Testis (tissue), 3 donors: Measurements from ENCODE around the gene ZNF423. TPM values are rescaled to one million over a fixed set of nuclear protein-coding genes. Genes with fewer than 3 reads are reported as not detected.
A peak's percentile ranks its signal among the peaks of the same experiment; 100 is the strongest.
"Not testable (repeated sequence)": the region's sequence is repeated elsewhere in the genome, so short reads cannot be mapped to it uniquely, and the experiment has no call there.

Source experiments
- DNase-seq: peaks from one replicate; pipeline ENCODE4 v3.0.0-alpha.2; 2019
- H3K27ac ChIP-seq, 2 donors: fragments of 200-600 bp; sonication (generic); one replicate each; pipeline ENCODE4 v1.5.1; 2019
- H3K27me3 ChIP-seq: fragments of 200-600 bp; sonication (generic); one replicate; pipeline ENCODE4 v1.5.1; 2019
- H3K36me3 ChIP-seq: fragments of 200-600 bp; sonication (generic); one replicate; pipeline ENCODE4 v1.5.1; 2017; ENCODE audit warnings: low read depth; ENCODE audit errors: missing control alignments
- H3K4me1 ChIP-seq: fragments of 200-600 bp; sonication (generic); one replicate; pipeline ENCODE4 v1.5.1; 2019
- H3K4me3 ChIP-seq, 2 donors: fragments of 200-600 bp; sonication (generic); one replicate each; pipeline ENCODE4 v1.5.1; 2017 to 2019
- H3K9me3 ChIP-seq: fragments of 200-600 bp; sonication (generic); one replicate; pipeline ENCODE4 v1.5.1; 2017
- CTCF ChIP-seq, 3 experiments: fragments of 450-650 bp in 2 of 3; fragments of 200-600 bp in 1 of 3; sonication (generic) in 1 of 3; IDR thresholded peaks; one replicate each; pipeline ENCODE4 v1.5.1; 2016 to 2019; ENCODE audit warnings: antibody characterized with exemption in 3 of 3, mild to moderate bottlenecking in 2 of 3, moderate library complexity in 1 of 3
- POLR2A ChIP-seq: fragments of 450-650 bp; IDR thresholded peaks from one replicate; pipeline ENCODE4 v1.6.1; 2017; ENCODE audit warnings: antibody characterized with exemption, mild to moderate bottlenecking, moderate library complexity
- WGBS, 2 donors: methylation state at CpG; one replicate each; pipeline ENCODE4 v1.1.5; 2018; 5-methylcytosine and 5-hydroxymethylcytosine counted together
- intact Hi-C: fragments of 100-400 bp; cut with DNase I; formaldehyde crosslinking; loops from one replicate; pipeline ENCODE4 v1.15.1; 2023; ENCODE audit warnings: low total_unique reads
- polyA plus RNA-seq: library from polyadenylated mRNA; stranded (reverse); fragments of 350-450 nt; fragmentation: Illumina TruSeq; extraction: RNeasy Lipid Tissue Mini Kit (QIAGEN cat#74804); gene quantifications from one replicate; pipeline ENCODE4 v1.2.3, GENCODE V29; 2014; ENCODE audit warnings: low read depth, low replicate concordance; ENCODE audit not compliant: insufficient read depth
- total RNA-seq, 2 donors: library from RNA; depleted of rRNA; stranded (reverse); fragments of >200 nt; gene quantifications; one replicate each; pipeline ENCODE4 v1.2.3, GENCODE V29; 2016

Gene ZNF423
- total and polyA plus RNA-seq, 3 donors from 2014 or later: 8.9 to 19.0 (median 12.1) TPM

DNA sequence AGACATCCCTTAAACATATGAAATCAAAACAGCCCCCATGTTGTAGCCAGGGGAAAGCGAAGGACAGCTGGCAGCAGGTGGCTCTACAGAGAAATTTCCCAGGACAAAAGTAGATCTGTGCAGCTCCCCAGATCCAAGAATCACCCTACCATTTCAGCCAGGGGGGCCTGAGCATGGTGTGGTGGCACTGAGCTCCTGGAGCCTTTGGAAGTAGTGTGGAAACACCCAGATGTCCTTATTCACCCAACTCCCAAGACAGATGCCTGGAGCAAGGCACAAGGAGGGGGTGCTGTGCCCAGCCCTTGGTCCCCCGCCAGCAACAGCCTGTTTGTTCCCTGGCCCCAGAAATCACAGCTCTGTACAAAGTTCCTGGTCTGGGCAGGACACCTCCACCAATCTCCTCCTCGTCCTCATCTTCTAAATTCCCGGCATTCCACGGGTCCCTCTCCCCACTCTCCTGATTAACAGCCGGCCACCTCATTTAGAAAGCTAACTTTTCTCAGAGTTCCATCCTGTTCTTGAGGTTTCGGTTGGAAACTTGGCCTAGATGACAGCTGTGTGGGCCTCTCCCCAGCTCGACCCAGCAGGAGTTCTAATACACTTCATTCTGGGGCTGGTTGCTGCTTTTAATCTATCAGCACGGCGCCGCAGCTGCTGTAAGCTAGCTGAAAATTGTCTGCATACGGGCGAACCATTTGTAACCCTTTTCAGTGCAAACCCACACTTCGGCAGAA is 291.2 kb downstream of the ZNF423 start:
- no peaks in the 10 kb centered on the region for H3K36me3 ChIP-seq
- peak overlapping the region in 1 of 2 donors; percentile 73 for H3K27ac ChIP-seq
- DNase-seq: no peak
- H3K27me3 ChIP-seq: no peaks in the 10 kb centered on the region
- no peak overlapping the region for H3K4me3 ChIP-seq
- H3K9me3 ChIP-seq: no peaks in the 10 kb centered on the region
- TF ChIP-seq CTCF (IDR thresholded peaks at IDR 0.05) (no peak), POLR2A (no peak)
- 46 to 58% methylated on average over 14 of the region's 14 CpGs for WGBS, 2 donors
- peaks cover 12% of the 10 kb centered on the region for H3K4me1 ChIP-seq
- intact Hi-C loops: no loop called here

GRCh38 chr16:49563666-49564065 is 292.2 kb downstream of the ZNF423 start:
- Histone ChIP-seq H3K27me3 (no peaks in the 10 kb centered on the region), H3K9me3 (no peaks in the 10 kb centered on the region), H3K4me1 (peaks cover 15% of the 10 kb centered on the region), H3K36me3 (no peaks in the 10 kb centered on the region), H3K27ac (no peak overlapping the region), H3K4me3 (no peak overlapping the region)
- no peak for TF ChIP-seq CTCF (IDR thresholded peaks at IDR 0.05)
- no peak for TF ChIP-seq POLR2A
- no peak for DNase-seq
- intact Hi-C loops: no loop called here
- 98% methylated on average over 2 of the region's 2 CpGs; no CpG with 5 or more reads in 1 of the 2 donors for WGBS, 2 donors

GRCh38 chr16:49562894-49563293 is 293.0 kb downstream of the ZNF423 start:
- 74 to 81% methylated on average over 8 of the region's 8 CpGs for WGBS, 2 donors
- H3K27me3 ChIP-seq, H3K9me3 ChIP-seq, DNase-seq, H3K36me3 ChIP-seq, H3K4me3 ChIP-seq, intact Hi-C loops, H3K27ac ChIP-seq: not testable (repeated sequence)
- H3K4me1 ChIP-seq: peaks cover 15% of the 10 kb centered on the region

GRCh38 chr16:49562228-49562627 is 293.7 kb downstream of the ZNF423 start:
- 87 to 96% methylated on average over 3 of the region's 3 CpGs for WGBS, 2 donors
- no peaks in the 10 kb centered on the region for H3K9me3 ChIP-seq
- no peak for TF ChIP-seq CTCF (IDR thresholded peaks at IDR 0.05)
- no peak for TF ChIP-seq POLR2A
- no peaks in the 10 kb centered on the region for H3K27me3 ChIP-seq
- no peak overlapping the region for H3K27ac ChIP-seq
- intact Hi-C loops: no loop called here
- no peak for DNase-seq
- H3K4me1 ChIP-seq: peaks cover 15% of the 10 kb centered on the region
- no peak overlapping the region for H3K4me3 ChIP-seq
- no peaks in the 10 kb centered on the region for H3K36me3 ChIP-seq

- peaks cover 11% of the 10 kb centered on the region for H3K4me1 ChIP-seq
- intact Hi-C loops: no loop called here
- peak overlapping the region in 1 of 2 donors; percentile 44 for H3K27ac ChIP-seq
- H3K4me3 ChIP-seq: no peak overlapping the region
- WGBS, 2 donors: 68 to 76% methylated on average over 25 of the region's 25 CpGs
- no peaks in the 10 kb centered on the region for H3K27me3 ChIP-seq
- TF ChIP-seq CTCF (IDR thresholded peaks at IDR 0.05): no peak
- no peak for TF ChIP-seq POLR2A
- no peaks in the 10 kb centered on the region for H3K36me3 ChIP-seq
- H3K9me3 ChIP-seq: no peaks in the 10 kb centered on the region
- peak; percentile 52 for DNase-seq
Measured at GRCh38 chr16:49560004-49560830, 295.7 kb downstream of the ZNF423 start.
